NCI-H128 (cell line): ENCODE measurements around the gene FCHSD2.
"Not testable (repeated sequence)": the region's sequence is repeated elsewhere in the genome, so short reads cannot be mapped to it uniquely, and the experiment has no call there.

ENCODE experiments used
- DNase-seq: peaks from one replicate; lab custom pipeline; 2025; ENCODE audit not compliant: unreplicated experiment; lab: John Stamatoyannopoulos, UW

FCHSD2 gene

DNA sequence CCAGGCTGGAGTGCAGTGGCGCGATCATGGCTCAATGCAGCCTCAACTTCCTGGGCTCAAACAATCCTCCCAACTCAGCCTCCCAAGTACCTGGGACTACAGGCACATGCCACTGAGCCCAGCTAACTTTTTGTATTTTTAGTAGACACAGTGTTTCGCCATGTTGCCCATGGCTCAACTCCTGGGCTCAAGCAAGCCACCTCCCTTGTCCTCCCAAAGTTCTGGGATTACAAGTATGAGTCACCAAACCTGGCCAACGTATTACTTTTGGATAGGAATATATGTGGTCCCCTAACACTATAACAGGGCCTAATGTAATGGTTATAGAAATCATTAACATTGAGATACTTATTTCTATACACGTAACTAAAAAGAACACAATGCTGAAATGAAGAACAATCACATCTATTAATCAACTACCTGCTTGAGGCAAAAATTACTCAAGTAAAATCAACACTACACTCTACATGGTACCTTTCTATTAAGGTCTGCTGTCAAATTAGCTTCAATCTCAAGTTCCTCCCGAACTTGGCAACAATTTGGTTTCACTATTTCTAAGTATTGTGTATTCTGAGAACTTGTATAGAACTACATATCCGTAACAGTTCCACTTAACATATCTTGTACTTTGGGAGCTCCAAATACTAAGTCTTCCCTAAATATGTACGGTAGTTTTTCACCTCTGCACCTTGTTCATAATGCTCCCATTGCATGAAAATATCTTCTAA, 124.9 kb downstream of the FCHSD2 start:
- DNase-seq = no peak

DNA sequence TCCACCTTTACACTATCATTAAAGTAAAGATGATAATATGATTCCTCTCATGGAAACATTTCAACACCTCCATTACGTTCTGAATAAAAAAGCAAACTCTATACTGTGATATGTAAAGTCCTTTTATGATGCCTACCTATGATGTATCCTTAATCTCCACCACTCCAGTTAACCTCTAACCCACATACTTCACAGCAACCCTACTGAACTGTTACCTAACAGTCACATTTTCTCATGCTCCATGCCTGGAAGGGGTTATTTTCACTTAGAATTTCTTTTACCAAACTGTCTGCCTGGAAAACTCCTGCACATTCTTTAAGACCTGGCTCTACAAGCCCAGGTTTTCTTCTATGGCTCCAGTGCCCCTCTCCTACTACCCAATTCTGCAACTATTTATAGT, 129.1 kb downstream of the FCHSD2 start:
- DNase-seq = no peak

GRCh38 chr11:73012121-73012863, 129.8 kb downstream of the FCHSD2 start:
- no peak for DNase-seq

DNA sequence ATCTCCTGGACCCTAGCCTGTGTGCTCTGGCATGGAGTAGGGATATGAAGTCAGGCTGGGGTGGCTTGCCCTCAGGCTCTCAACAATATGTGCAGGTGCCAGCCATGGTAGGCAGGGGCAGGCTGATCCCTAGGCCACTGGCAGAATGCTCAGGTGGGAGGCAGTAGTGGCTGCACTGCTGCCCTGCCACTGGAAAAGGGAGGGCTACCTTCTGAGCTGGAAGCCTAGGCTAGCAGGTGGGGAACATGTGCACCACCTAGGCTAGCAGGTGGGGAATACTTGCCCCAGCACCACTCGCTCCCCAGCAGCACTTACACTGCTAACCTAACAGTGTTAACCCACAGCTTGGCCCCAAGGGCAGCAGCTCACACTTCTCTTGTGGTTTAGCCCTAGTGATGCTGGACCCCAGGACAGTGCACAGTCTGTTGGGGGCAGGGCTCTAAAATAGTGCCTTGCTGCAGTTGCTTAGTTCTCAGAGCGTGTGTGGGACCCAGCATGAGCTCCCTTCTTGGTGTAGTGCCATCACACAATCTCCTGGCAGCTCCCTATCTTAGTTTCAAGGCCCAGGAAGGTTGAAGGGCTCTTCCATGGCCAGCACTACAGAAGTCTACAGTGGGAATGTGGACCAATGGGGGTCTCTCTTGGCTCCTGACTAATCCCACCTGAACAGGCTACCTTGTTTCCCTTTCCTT, 130.8 kb downstream of the FCHSD2 start:
- DNase-seq = no peak

DNA sequence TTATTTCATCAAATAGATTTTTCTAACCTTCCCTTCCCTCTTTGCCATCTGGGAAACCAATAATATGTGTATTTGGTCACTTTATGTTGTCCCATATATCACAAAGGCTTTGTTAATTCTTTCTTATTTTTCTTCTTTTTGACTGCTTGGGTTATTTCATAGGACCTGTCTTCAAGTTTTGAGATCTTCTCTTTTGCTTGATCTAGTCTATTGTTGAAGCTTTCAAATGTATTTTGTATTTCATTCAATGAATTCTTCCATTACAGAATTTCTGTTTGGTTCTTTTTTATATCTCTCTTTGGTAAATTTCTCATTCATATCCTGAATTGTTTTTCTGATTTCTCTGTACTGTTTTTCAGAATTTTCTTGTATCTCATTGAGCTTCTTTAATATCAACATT, 132.1 kb downstream of the FCHSD2 start:
- no peak for DNase-seq

- no peak for DNase-seq
These were observed 138.0 kb downstream of the FCHSD2 start for GRCh38 chr11:73004088-73004487.

GRCh38 chr11:73003088-73003487, 139.0 kb downstream of the FCHSD2 start:
- DNase-seq = no peak

- DNase-seq = no peak
These were observed 139.9 kb downstream of the FCHSD2 start for GRCh38 chr11:73002214-73002613.

- peak; percentile 49 for DNase-seq
These were observed 140.5 kb downstream of the FCHSD2 start for GRCh38 chr11:73001615-73002014.

DNA sequence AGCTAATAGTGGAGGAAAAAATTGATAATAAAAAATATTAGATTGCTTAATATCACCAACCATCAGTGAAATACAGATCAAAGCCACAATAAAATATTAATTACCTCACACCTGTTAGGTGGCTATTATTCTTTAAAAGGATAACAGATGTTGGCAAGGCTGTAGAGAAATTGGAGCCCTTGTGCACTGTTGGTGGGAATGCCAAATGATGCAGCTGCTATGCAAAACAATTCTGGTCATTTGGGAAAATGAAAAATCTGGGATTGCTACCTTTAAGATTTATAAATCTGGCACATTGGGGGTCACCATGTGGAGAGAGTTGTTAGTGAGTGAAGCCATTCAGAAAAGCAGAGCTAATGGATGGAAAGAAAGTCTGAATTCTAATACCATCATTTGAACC, 143.4 kb downstream of the FCHSD2 start:
- DNase-seq = no peak

- no peak for DNase-seq
These were observed 145.2 kb downstream of the FCHSD2 start for GRCh38 chr11:72996959-72997358.

- DNase-seq = no peak
These were observed 152.4 kb downstream of the FCHSD2 start for GRCh38 chr11:72989727-72990126.

DNA sequence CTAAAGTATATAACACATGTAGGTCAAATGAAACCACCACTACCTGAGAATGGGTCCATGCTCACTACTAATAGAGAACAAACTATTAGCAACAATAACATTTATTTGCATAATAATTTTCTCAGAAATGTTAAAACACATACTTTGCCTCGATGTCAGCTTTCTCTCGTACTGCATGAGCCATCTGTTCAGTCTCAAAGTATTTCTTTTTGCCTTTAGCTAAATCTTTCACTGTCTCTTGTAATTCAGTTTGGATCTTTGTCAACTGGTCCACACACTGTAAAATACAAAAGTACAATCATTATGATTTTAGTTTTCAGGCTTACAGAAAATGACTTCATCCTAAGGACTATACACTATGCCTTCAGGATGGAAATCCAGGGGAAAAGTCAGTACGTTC, 153.3 kb downstream of the FCHSD2 start:
- DNase-seq = no peak

- no peak for DNase-seq
These were observed 156.5 kb downstream of the FCHSD2 start for GRCh38 chr11:72985645-72986044.

DNA sequence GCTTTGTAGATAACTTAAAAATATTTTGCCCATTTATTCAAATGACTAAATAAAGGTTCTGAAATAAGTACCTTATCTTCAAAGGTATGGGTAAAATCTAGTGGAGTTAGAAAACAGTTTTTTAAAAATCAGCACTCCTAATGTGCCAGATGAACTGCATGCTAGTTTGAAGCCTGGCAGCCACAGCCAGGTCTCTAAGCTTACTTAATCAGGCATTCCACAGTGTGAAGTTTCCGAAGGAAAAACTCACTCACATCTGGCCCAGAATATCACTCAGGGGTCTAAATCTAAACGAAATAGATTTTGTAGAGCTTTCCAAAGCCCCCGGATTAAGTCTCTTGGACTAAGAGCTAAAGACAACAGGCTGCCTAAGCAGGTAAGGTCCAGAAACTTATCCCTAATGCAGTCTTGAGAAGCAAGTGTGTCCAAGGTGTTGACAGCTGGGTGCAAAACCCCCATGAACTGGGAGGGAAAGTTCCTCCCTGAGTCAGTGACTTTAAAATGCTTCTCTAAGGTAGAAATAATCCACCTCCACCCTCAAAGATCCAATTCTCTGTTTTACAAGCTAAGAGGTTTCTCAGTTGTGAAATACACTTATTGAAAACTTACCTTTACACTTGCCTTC, 157.6 kb downstream of the FCHSD2 start:
- no peak for DNase-seq

GRCh38 chr11:72983560-72983959, 158.6 kb downstream of the FCHSD2 start:
- DNase-seq = no peak

- DNase-seq = no peak
These were observed 160.0 kb downstream of the FCHSD2 start for GRCh38 chr11:72981971-72982685.

GRCh38 chr11:72981080-72981479, 161.0 kb downstream of the FCHSD2 start:
- no peak for DNase-seq

DNA sequence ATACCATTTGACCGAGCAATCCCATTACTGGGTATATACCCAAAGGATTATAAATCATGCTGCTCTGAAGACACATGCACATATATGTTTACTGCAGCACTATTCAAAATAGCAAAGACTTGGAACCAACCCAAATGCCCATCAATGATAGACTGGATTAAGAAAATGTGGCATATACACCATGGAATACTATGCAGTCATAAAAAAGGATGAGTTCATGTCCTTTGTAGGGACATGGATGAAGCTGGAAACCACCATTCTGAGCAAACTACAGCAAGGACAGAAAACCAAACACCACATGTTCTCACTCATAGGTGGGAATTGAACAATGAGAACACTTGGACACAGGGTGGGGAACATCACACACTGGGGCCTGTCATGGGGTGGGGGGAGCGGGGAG, 164.3 kb downstream of the FCHSD2 start:
- DNase-seq = not testable (repeated sequence)

- DNase-seq = not testable (repeated sequence)
These were observed 165.6 kb downstream of the FCHSD2 start for GRCh38 chr11:72976522-72976892.
